ENCODE results near the gene ZNF622.
A peak's percentile ranks its signal among the peaks of the same experiment; 100 is the strongest.

Gene ZNF622

GRCh38 chr5:16465544-16466432 is at the start of gene ZNF622:
TSS of gene ZNF622 (minus strand) at chr5:16465800. CDS start at chr5:16465665, 135 bp downstream.
- DNase-seq (ENCODE audit: low read depth) = peak; percentile 83

- DNase-seq (ENCODE audit: low read depth) = no peak
These were observed 44.5 kb upstream of the ZNF622 start for GRCh38 chr5:16510098-16510497.

- DNase-seq (ENCODE audit: low read depth) = no peak
These were observed 43.3 kb upstream of the ZNF622 start for GRCh38 chr5:16508730-16509531.

GRCh38 chr5:16507716-16508115 is 42.1 kb upstream of the ZNF622 start:
- no peak for DNase-seq (ENCODE audit: low read depth)

GRCh38 chr5:16505904-16506303 is 40.3 kb upstream of the ZNF622 start:
- no peak for DNase-seq (ENCODE audit: low read depth)

GRCh38 chr5:16505140-16505891 is 39.7 kb upstream of the ZNF622 start:
- no peak for DNase-seq (ENCODE audit: low read depth)

- no peak for DNase-seq (ENCODE audit: low read depth)
These were observed 39.0 kb upstream of the ZNF622 start for GRCh38 chr5:16504571-16504970.

GRCh38 chr5:16502866-16503265 is 37.3 kb upstream of the ZNF622 start:
- DNase-seq (ENCODE audit: low read depth) = no peak

- DNase-seq (ENCODE audit: low read depth) = no peak
These were observed 34.4 kb upstream of the ZNF622 start for GRCh38 chr5:16500024-16500423.

GRCh38 chr5:16497546-16497945 is 31.9 kb upstream of the ZNF622 start:
- DNase-seq (ENCODE audit: low read depth) = no peak

- DNase-seq (ENCODE audit: low read depth) = no peak
These were observed 27.7 kb upstream of the ZNF622 start for GRCh38 chr5:16493261-16493660.

GRCh38 chr5:16492398-16493140 is 27.0 kb upstream of the ZNF622 start:
- DNase-seq (ENCODE audit: low read depth) = no peak

GRCh38 chr5:16490911-16491310 is 25.3 kb upstream of the ZNF622 start:
- no peak for DNase-seq (ENCODE audit: low read depth)

- DNase-seq (ENCODE audit: low read depth) = no peak
These were observed 23.8 kb upstream of the ZNF622 start for GRCh38 chr5:16489322-16489791.

GRCh38 chr5:16487456-16487855 is 21.9 kb upstream of the ZNF622 start:
- no peak for DNase-seq (ENCODE audit: low read depth)

- no peak for DNase-seq (ENCODE audit: low read depth)
These were observed 21.1 kb upstream of the ZNF622 start for GRCh38 chr5:16486711-16487111.

GRCh38 chr5:16485656-16486055 is 20.1 kb upstream of the ZNF622 start:
- DNase-seq (ENCODE audit: low read depth) = no peak

GRCh38 chr5:16484081-16484480 is 18.5 kb upstream of the ZNF622 start:
- DNase-seq (ENCODE audit: low read depth) = no peak

- no peak for DNase-seq (ENCODE audit: low read depth)
These were observed 17.8 kb upstream of the ZNF622 start for GRCh38 chr5:16483361-16483760.

GRCh38 chr5:16482891-16483290 is 17.3 kb upstream of the ZNF622 start:
- DNase-seq (ENCODE audit: low read depth) = no peak

GRCh38 chr5:16480821-16481538 is 15.4 kb upstream of the ZNF622 start:
- no peak for DNase-seq (ENCODE audit: low read depth)

All from activated T-helper 9 cell treated with anti-CD3 and anti-CD28 coated beads, Interleukin-2, amount 50 U/mL, for 16 hours (primary cell).